ENCODE data around the gene PRSS22.

The PRSS22 gene

GRCh38 chr16:2811703-2812471 lies 46.1 kb downstream of the PRSS22 start:
- no peak for DNase-seq

DNA sequence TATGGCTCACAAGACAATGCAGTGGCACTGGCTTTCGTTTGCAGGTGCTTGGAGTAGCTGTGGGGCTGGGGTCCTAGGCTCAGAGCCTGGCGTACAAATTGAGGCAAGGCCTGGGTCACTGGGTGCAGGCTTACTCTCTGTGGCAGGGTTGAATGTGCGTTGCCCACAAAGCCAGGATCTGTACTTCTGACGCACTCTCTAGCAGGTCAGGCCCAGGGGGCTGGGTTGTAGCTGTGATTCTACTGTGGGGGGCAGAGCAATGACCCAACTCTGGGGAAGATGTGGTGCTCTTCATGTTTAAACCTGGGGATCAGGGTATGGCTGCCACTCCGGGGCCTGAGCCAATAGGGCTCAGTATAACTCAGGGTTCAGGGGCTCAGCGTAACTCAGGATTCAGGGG lies 47.3 kb downstream of the PRSS22 start:
- DNase-seq: no peak

DNA sequence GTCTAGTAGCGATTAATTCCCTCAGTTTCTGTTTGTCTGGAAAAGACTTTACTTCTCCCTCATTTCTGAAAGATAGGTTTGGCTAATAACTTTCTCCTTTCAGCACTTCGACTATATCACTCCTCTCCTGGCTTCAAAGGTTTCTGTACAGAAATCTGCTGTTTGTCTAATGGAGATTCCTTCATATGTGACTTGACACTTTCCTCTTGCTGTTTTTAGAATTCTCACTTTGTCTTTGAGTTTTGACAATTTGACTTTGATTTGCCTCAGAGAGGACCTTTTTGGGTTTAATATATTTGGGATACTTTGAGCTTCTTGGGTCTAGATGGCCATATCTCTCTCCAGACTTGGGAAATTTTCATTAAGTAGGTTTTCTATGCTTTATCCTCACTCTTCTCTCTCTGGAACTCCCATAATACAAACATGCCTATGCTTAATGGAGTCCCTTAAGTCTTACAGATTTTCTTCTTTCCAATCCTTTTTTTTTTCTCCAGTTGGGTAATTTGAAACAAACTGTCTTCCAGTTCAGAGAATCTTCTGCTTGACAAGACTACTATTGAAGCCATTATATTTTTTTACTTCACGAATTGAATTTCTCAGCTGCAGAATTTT lies 48.7 kb downstream of the PRSS22 start:
- DNase-seq: no peak

DNA sequence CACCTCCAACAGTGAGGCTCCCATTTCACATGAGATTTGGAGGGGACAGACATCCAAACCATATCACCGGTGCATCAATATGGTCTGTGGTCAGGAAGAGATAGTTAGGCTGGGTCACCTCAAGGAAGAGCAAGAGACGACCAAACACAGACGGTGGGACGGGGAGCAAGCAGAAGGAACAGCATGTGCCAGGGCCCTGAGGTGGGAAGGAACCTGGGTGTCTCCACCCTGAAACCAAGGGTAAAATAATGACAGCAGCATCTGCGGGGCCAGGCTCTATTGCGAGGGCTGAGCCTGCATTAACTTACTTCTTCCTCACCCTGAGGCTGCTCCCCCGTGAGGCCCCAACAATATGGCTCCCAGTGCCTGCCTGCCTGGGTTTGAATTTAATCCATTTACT lies 49.8 kb downstream of the PRSS22 start:
- DNase-seq: no peak

DNA sequence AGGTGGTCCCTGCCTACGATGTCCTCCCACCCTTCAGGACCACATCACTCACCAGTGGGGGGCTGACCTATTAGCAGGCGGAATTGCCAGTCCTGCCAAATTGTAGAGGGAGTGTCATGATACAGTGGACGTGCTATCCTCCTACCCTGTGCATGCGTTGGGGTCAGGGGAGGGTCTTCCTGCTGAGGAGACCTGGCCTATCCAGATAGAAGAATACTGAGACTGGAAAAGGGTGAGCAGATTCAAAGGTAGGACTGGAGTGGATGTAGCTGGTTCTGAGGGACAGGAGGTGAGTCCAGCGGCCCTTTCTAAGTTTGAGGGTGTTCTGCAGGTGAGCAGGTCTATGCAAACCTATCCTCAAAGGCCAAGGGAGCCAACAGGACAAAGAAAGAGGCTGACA lies 51.7 kb downstream of the PRSS22 start:
- DNase-seq: no peak

DNA sequence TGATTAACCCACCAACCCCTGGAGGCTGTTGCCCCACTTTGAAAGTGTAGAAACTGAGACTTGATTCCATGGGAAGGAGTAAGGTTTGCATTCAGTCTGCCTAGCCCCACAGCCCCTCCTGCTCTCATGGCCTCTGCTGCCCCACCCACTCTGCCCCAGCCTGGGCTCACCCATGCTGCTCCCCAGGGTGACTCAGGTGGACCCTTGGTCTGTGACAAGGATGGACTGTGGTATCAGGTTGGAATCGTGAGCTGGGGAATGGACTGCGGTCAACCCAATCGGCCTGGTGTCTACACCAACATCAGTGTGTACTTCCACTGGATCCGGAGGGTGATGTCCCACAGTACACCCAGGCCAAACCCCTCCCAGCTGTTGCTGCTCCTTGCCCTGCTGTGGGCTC lies 53.2 kb downstream of the PRSS22 start:
- no peak for DNase-seq

GRCh38 chr16:2803545-2804195 lies 54.3 kb downstream of the PRSS22 start:
- no peak for DNase-seq

Data from activated CD4-positive, CD25-positive, alpha-beta regulatory T cell (primary cell).